ENCODE results near the gene FRA10AC1.

The FRA10AC1 gene

DNA sequence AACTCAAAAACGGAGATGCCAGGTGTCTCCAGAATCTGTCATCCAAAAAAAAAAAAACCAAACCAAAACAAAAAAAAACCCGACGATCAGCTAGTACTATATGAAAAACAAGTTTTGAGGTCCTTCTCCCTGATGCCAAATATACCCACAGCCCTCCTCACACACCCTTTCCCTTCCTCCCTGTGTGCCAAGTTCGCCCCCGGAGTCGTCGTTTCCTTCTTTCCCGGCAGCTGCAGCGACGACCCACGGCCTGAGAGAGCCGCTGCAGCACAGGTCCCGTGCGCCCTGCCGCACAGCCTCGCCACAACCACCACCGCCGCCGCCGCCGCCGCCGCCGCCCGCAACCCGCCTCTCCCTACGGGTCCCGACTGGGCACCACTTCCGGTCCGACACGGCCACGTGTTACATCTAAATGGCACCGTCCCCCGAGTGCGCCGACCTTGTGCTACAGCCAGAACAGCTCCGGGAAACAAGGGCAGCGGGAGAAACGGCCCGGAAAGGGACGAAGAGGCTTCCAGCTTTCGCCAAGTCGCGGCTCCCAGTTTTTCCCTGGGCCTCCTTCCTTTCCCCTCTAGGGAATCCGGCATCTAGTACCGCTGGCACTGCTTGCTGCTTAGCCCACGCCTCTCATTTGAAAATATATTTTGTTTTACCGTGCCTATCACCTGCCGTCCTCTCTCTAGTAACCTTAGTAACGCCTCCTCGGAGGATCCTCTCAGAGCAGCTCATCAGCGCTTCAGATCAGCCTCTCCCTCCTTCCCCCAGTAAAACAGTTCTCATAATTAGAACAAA lies at the start of gene FRA10AC1:
FRA10AC1 (minus strand) TSS at position 383 of the 792 bp plus-strand sequence. CDS start 2,486 bp downstream, outside the sequence.
- DNase-seq (ENCODE audit: low spot score) = peak; percentile 91

DNA sequence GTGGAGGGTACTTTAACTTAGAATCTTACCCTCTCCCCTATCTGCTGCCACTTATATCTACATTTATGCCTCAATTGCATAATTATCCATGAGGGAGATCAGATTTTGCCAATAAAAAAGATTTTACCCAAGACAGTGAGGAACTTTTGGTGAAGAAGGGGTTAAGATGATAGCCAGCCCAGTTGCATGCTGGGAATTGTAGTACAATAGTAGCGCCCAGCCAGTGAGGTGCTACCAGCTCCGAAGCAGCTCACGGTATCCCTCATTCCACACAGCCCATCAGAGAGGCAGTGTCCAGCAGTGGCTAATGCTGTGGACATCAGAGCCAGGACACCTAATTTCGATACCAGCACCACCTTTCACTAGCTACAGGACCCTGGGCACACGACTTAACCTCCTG lies 49.4 kb upstream of the FRA10AC1 start:
- no peak for DNase-seq (ENCODE audit: low spot score)

DNA sequence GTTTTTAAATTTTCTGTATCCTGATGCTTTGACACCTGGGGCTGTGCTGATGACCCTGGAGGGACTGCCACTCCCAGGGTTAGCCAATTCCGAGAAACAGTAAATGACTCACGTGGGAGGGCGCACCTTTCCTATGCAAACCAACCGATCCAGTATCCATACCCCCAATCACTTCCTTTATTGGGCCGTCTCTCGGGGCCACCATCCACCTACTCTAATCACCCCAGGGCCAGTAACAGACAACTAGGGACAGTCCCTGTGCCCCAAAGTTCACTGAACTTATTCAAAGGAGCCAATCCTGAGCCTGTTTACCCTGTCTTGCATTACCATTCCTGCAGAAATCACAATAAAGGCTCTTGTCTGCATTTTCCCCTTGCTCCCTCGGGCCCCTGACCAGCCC lies 48.7 kb upstream of the FRA10AC1 start:
- no peak for DNase-seq (ENCODE audit: low spot score)

DNA sequence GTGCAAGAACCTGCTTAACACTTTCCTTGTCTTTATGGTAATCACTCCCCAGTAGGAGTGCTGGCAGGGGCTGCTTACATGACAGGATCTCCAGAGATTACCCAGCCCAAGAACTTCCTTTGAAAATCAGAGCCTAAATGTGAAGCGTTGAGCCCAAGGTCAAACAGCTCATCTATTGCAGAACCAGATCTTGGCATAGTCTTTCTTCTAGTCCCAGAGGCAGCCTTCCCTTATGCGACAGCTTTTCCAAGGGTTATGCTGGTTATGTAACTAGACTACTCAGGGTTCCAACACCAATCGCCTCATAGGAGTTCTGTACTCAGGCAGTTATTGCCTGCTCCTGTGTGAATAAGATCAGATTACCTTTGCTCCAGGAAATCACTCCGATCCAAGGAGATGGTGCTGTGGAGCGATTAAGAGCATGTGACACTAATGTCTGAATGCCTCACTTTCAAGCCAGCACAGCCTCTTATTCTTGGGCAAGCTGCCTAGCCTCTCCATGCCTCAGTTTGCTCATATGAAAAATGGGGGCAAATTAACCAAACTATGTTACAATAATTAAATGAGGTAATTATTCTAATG lies 46.9 kb upstream of the FRA10AC1 start:
- DNase-seq (ENCODE audit: low spot score) = no peak

GRCh38 chr10:93746844-93747284 lies 44.5 kb upstream of the FRA10AC1 start:
- no peak for DNase-seq (ENCODE audit: low spot score)

DNA sequence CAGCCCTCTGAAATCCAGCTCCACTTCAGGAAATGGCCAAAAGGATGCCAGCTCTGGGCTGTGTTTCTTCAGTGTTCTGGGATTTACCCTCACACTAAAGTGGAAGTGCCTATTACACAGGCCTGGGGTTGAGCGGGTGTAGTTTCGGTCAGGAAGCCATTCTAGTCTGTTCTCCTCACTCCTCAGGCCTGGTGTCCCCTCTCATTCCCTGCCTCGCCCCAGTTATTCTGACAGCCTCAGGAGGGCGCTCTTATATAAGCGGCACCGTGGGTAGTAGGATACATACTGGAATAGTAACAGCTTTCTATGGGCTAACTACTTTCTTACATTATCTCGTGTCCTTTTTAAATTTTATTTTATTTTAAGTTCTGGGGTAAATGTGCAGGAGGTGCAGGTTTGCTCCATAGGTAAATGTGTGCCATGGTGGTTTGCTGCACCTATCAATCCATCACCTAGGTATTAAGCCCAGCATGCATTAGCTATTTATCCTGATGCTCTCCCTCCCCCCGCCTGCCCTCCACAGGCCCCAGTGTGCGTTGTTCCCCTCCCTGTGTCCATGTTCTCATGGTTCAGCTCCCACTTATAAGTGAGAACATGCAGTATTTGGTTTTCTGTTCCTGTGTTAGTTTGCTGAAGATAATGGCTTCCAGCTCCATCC lies 43.1 kb upstream of the FRA10AC1 start:
- DNase-seq (ENCODE audit: low spot score) = no peak

GRCh38 chr10:93742633-93743349 lies 40.4 kb upstream of the FRA10AC1 start:
- no peak for DNase-seq (ENCODE audit: low spot score)

DNA sequence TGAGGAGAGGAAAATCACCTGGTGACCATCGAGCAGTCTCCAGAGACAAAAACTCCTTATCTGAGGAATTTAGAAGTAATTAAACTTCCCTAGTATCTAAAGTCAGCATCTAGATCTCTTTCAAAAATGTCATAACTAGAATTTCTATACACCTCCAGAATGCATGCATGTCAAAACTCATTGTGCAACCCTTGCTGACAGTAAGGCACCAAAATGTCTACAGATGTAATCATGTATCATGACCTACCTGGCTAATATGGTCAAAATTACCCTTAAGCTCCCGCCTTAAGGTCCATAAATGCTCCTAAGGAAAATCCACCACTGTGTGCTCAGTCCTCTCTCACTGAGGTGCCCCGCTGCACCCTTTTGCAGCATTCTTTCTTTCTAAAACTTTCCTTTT lies 39.0 kb upstream of the FRA10AC1 start:
- DNase-seq (ENCODE audit: low spot score) = no peak

- no peak for DNase-seq (ENCODE audit: low spot score)
These were observed 23.6 kb upstream of the FRA10AC1 start for GRCh38 chr10:93726024-93726423.

- DNase-seq (ENCODE audit: low spot score) = no peak
These were observed 20.8 kb upstream of the FRA10AC1 start for GRCh38 chr10:93723153-93723552.

DNA sequence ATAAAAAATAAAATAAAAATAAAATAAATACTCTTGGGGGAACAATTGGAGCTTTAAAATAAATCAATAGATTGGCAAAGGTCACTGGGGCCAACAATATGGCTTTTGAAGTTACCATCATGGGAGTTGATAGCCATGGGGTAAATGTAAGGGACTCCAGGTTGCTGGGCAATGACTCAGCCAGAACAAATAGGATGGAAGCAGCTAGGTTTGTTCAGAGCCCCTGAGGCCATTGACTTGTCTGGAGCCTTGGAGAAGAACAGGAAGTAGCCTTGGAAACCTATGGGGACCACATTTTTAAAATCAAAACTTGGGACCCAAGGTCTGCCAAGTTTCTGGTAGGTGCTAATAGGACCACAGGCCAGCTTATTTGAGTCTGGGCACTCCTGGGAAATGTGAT lies 20.2 kb upstream of the FRA10AC1 start:
- DNase-seq (ENCODE audit: low spot score) = no peak

DNA sequence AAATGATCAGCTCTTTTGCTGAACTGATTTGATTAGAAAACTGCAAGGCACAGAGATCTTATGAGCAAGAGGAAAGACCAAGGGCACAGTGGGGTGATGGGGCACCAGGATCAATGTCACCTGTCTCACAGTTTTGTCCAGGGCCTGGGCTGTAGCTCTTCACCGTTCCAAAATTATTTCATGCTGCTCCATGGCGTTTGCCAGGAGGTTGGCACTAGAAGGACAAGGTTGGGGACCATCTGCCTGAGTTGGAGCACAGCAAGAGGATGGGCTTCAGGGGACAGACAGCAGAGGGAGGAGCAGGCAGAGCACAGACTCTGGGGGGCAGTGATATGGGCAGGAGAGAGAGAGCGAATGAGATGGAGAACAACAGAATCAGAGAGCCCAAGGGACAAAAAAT lies 17.5 kb upstream of the FRA10AC1 start:
- no peak for DNase-seq (ENCODE audit: low spot score)

GRCh38 chr10:93718937-93719725 lies 16.7 kb upstream of the FRA10AC1 start:
- no peak for DNase-seq (ENCODE audit: low spot score)

- DNase-seq (ENCODE audit: low spot score) = no peak
These were observed 14.4 kb upstream of the FRA10AC1 start for GRCh38 chr10:93716766-93717165.

- DNase-seq (ENCODE audit: low spot score) = no peak
These were observed 13.0 kb upstream of the FRA10AC1 start for GRCh38 chr10:93715345-93715744.

- no peak for DNase-seq (ENCODE audit: low spot score)
These were observed 10.2 kb upstream of the FRA10AC1 start for GRCh38 chr10:93712593-93712992.

DNA sequence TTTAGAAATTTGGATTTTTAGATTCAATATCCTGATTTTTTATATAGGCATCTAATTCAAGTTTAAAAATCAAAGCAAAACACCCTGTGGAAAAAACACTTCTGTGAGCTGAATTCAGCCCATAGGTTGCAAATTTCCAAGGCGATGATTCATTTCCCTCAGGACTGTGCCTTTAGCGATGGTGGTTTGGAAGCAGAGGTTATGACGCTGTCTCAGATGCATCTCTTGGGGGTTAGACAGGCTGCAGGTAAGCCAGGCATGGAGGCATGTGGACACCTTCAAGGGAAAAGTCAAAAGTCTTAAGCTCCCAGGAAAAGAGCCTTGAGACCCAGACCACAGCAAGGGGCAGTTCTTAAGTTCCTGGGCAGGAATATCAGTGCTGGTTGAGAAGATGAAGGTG lies 9.5 kb upstream of the FRA10AC1 start:
- DNase-seq (ENCODE audit: low spot score) = no peak

DNA sequence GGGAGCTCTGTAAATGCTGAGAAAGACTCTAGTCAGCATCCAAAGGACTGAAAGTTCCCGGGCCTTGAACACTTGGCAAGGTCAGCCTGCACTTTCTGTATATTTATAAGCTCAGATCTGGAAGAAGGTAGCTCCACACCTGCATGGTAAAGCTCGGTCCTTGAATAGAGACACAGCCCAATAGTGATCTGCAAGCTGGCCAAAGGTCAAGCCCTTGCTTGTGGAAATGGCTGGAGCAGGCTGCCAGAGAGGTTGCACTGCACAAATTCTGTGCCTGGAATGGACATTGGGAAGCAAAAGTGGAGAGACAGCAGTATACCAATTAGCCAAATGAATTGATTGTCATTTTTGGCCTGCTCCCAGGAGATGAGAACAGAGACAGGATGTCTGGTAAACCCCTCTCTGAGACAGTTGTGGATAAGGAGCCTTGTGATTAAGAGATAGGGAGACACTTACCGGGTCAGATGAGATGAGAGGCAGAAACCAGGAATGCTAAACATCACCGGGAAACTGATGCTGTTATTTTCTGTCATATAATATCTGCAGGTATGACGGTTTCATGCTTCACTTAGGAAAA lies 8.0 kb upstream of the FRA10AC1 start:
- no peak for DNase-seq (ENCODE audit: low spot score)

DNA sequence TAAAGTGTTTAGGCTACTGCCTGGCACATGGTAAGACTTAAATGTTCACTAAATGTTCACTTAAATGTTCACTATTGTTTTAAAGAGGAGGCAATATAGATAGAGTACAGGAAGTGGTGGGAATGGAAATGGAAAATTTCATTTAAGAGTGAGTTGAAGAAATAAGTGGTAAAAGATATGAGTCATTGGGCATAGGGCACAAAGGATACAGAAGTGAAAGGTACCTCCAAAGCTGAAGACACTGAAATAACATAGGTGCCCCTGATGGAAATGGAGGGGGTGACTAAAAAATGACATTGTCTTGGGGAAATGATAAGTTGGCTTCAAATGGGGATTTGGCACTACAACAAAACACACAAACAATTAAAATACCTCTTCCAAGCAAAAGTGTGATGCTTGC lies 5.2 kb upstream of the FRA10AC1 start:
- peak; percentile 18 for DNase-seq (ENCODE audit: low spot score)

DNA sequence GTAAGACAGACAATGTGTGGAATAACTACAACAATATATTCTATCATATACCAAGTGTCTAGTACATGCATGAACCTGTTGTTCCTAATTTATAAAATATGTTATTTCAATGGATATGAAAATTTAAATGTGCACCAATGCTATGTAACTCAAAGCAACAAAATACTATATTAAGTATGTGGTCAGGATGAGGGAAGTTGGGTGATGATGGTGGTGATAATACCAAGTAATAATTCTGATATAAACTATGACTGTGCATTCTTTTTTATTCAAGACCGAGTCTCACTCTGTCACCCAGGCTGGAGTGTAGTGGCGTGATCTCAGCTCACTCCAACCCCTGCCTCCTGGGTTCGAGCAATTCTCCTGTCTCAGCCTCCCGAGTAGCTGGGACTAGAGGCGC lies 2.1 kb upstream of the FRA10AC1 start:
- DNase-seq (ENCODE audit: low spot score) = no peak

- DNase-seq (ENCODE audit: low spot score) = no peak
These were observed 1.4 kb upstream of the FRA10AC1 start for GRCh38 chr10:93703841-93704240.
